ENCODE measurements around the gene GADD45G. TPM values are rescaled to one million over a fixed set of nuclear protein-coding genes. Genes with fewer than 3 reads are reported as not detected.

Gene GADD45G
- total RNA-seq, 1 donor from 2014 or later = 54.0 TPM

DNA sequence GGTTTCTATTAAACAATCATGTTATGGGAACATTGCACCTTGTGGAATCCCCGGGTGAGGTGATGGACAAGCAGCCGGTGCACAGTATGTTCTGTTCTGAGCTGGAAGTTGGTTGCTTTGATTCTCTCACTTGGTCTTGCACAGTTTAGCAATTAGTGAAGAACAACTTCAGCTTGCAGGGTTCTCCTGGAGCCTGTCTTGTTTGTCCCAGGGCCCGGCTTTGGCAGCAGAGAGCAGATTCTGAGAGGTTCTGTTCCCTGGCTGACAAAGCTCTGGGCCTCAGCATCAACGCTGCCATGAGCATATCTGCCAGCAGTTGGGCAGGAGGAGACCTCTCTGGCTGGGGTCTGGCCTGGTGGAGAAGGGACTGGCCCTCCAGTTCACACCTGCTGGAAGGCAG lies 16.9 kb downstream of the GADD45G start:
- peak; percentile 51 for ATAC-seq
- intact Hi-C loops (cut with micrococcal nuclease) = no loop called here
- DNase-seq = peak; percentile 60

GRCh38 chr9:89622933-89623861 lies 18.4 kb downstream of the GADD45G start:
- DNase-seq (peak; percentile 74), ATAC-seq (peak; percentile 88)
- intact Hi-C loops (cut with micrococcal nuclease) = no loop called here

DNA sequence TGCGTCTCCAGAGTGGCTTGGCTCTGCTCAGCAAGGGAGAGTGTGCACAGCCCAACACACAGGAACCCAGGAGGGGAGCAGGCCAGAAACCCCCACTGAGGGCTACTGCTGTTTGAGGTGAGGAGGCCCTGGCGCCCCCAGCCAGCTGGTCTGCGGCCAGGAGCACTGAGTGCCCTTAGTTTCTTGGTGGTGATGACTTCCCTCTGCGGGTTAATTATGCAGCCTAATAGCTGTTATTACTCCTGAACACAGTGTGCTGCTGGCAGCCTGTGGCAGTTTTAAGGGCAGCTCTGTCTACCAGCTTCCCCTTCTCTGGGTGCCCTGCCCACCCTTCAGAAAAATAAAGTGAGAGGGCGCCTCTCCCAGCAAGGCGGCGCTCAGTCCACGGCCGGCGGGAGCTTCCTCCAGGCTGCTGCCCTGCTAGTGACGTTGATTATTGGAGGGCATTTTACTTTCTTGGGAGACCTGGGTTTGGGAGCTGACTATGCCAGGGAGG lies 19.2 kb downstream of the GADD45G start:
- DNase-seq (peak; percentile 66), ATAC-seq (peak; percentile 72)
- intact Hi-C loops (cut with micrococcal nuclease) = no loop called here

DNA sequence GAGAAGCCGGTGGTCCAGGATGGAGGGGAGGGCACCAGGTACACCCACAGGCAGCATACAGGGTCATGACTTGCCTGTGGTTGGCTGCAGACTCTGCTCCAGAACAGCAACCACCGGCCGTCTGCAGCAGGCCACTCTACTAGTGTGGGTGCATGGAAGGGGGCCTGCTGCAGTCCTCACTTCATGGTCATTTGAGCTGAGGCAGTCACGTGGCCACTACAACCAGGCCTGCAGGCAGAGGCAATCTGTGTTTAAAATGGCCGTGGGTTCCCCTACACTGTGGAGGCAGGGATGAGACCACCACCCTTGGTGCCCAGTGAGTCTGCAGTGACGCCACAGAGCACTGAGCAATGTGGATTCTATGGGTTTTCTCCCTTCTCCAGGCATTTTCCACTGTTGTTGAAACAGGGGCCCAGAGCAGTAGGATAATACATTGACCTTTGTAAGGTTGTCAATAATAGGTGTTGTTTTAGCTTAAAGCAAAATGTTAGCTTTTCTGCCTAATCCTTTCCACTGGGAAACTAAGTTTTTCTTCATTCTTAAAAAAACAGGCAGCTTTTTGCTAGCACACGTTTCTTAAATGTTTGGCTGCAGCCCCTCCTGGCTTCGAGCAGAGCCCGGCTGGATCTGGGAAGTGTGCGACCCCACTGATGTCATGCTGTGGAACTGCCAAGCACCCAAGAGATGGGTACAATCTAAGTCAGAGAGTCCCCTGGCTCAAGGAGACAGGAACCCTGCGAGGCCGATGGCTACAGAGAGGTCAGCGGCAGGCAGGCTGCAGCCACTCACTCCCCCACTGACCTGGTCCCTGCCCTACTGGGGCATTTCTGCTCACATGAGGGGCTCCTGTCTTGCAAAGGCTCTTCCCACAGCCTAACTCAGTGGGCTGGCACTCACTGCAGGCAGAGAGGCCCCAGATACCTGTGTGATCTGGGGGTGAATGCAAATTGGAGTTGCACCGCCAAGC lies 21.2 kb downstream of the GADD45G start:
- DNase-seq (no peak), ATAC-seq (no peak)
- intact Hi-C loops (cut with micrococcal nuclease) = no loop called here

GRCh38 chr9:89626741-89627265 lies 22.0 kb downstream of the GADD45G start:
- DNase-seq (no peak), ATAC-seq (no peak)
- intact Hi-C loops (cut with micrococcal nuclease) = no loop called here

- intact Hi-C loops (cut with micrococcal nuclease) = no loop called here
- ATAC-seq = no peak
- no peak for DNase-seq
Observed at GRCh38 chr9:89628601-89629000, 23.8 kb downstream of the GADD45G start.

DNA sequence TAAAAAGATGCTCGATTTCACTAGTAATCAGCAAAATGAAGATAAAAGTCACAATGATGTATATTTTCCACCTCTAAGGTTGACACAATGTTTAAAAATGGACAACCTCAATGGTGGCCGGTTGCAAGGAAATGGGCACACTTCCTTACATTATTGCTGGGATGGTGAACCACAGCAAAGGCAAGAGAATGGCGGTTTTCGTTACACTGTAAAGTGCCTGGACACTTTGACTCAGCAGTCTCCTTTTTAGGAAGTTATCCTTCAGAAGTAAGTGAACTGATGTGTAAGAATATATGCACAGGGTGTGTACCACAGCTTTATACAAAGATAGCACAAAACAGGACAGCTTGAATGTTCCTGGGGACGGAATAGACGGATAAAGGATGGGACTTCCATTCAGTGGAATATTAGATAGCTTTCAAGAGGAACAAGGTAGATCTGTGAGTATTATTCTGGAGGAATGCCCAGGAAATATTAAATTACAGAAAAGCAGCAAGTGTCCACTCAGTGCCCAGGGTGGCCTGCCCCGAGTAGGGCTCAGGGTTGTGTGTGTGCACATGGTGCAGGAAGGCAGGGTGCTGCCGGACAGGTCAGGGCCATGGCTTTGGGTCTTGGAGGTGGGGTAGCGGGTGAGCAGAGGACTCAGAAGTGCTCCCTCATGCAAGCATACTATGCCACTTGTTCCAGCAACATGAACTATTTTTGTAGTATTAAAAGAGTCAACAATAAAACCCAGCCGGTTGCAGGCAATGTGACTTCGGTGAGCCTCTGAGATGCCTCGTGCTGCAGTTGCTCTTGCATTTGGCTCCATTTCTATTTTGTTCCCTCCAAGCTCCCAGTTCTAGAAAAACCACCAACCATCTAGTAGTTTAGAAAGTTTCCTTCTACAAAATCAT lies 24.5 kb downstream of the GADD45G start:
- ATAC-seq (no peak), DNase-seq (no peak)
- intact Hi-C loops (cut with micrococcal nuclease) = no loop called here

DNA sequence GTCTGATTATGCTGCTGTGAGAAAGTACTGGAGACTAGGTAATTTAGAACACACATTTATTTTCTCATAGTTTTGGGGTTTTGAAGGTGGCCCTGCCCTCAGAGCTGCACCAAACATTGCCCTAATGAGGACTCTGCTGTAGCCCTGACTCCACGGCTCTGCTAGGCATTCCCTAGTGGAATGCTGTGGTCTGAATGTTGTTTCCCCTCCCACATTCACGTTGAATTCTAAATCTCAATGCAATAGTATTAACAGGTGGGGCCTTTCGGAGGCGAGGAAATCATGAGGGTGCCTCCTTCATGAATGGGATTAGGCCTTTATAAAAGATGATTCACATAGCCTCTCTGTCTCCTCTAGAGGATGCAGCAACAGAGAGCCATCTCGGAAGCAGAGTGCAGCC lies 25.7 kb downstream of the GADD45G start:
- intact Hi-C loops (cut with micrococcal nuclease) = no loop called here
- ATAC-seq (no peak), DNase-seq (no peak)

DNA sequence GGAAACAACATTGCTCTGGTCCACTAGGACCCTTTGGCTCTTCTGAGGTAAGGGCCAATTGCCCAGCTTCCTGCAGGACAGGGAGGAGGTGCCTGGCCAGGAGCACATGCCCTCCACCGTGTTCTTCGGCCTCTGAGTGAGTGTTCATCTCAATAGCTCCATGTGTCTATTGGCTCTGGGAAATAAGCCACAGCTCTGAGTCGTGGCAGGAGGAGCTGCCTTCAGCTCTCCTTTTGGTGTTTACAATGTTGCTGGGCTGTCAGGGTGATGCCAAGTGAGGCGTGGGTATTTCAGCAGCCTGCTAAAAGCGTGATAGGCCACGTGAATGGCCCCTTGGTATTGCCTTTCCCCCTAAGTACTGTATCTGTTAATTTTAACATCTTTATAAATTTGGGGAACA lies 26.6 kb downstream of the GADD45G start:
- intact Hi-C loops (cut with micrococcal nuclease) = no loop called here
- no peak for ATAC-seq
- DNase-seq = no peak

GRCh38 chr9:89632192-89632733 lies 27.5 kb downstream of the GADD45G start:
- intact Hi-C loops (cut with micrococcal nuclease) = no loop called here
- ATAC-seq (no peak), DNase-seq (no peak)

DNA sequence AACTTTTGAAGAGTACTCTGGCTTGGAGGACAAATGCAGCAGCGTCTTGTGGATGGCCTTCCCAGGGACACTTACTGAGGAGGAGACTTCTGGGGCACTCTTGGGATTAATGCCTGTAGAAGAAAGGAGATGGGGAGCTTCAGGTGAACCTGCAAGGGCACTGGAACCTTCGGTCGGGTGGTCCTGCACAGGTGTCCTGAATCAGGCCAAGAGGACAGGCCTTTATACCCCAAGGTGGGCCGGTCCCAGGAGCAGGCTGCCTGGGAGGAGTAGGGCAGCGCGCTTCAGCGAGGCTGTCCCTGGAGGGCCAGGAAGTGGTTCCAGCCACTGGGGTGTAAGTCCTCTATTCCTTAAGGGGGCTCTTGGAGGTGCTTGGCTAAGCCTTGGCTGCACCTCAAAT lies 27.9 kb downstream of the GADD45G start:
- intact Hi-C loops (cut with micrococcal nuclease) = no loop called here
- DNase-seq = no peak
- no peak for ATAC-seq

GRCh38 chr9:89633404-89633803 lies 28.6 kb downstream of the GADD45G start:
- ATAC-seq (no peak), DNase-seq (no peak)
- intact Hi-C loops (cut with micrococcal nuclease) = no loop called here

- DNase-seq (no peak), ATAC-seq (no peak)
- intact Hi-C loops (cut with micrococcal nuclease) = no loop called here
Observed at GRCh38 chr9:89633920-89634319, 29.1 kb downstream of the GADD45G start.

DNA sequence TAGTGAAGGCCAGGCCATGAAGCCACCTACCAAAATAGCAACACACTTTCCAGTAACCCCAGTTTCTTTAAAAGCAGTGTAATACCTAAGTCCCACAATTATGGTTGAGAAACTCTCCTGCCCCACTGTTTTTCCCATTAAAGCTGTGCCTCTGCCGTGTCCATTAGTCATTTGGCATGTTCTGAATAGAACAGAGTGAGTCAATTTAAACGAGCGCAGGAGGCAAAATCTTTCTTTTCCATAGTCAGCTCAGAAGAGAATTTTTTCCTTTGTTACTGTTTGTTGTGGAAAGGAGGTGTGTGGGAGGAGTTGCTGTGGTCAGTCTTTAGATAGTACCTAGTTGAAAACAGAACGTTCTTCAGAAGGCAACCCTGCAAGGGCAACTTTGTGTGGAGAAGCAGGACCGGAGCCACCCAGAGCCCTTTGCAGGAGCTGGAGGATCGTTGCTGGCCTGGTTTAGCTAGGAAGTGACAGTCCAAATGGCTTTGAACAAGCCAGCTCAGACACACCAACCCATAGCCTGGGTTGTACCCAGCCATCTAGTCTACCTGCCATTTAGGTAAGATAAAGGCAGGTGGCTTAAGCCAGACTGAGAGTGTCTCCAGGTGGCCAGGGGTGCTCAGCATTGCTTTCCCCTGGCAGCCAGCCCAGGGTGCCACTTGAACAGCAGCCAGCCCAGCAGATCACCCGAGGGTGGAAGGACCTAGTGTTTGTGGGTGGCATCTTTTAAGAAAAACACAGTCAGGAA lies 30.4 kb downstream of the GADD45G start:
- intact Hi-C loops (cut with micrococcal nuclease) = no loop called here
- DNase-seq (no peak), ATAC-seq (no peak)

GRCh38 chr9:89635816-89636215 lies 31.0 kb downstream of the GADD45G start:
- ATAC-seq = no peak

GRCh38 chr9:89637787-89638186 lies 33.0 kb downstream of the GADD45G start:
- intact Hi-C loops (cut with micrococcal nuclease) = no loop called here
- no peak for ATAC-seq
- DNase-seq = no peak

More at GRCh38 chr9:89635816-89636215, 31.0 kb downstream of the GADD45G start:
- intact Hi-C loops (cut with micrococcal nuclease) = no loop called here
- no peak for DNase-seq

DNA sequence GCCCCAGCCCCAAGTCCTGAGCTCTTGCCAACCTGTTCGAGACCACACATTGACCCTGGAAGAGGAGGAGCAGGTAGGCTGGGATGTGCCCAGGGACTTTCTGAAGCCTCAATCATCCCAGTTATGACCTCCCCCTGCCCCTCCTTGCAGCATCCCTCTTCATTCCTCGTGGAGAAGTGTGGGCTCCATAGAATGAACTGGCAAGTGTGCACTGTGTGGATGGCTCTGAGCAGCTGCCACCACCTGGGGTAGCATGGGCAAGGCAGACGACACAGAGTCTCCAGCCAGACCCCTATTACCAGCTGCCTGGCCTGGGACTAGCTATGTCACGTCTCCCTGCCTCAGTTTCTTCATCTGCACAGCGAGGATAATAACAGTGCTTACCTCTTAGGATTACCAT lies 33.5 kb downstream of the GADD45G start:
- DNase-seq (no peak), ATAC-seq (no peak)
- intact Hi-C loops (cut with micrococcal nuclease) = no loop called here

DNA sequence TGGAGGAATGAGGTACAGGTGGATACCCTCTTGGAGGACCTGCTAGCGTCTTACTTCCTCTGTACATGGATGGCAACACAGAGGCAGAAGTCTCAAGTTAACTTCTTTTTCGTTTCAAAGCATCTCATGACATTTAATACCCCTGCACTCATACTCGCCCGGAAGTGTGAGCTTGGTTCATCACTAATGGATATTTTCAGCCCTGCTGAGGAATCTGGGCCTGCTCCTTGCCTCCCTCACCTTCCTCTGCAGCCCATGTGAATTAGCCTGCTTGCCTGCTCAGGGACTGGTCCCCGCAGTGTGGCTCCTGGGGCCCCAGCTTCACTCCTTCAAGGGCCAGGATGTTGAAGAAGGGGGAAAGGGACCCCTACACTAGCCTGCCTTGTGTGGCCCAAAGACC lies 34.1 kb downstream of the GADD45G start:
- ATAC-seq (peak; percentile 16), DNase-seq (no peak)
- intact Hi-C loops (cut with micrococcal nuclease) = no loop called here
